ENCODE data around the gene WDR20.

DNA sequence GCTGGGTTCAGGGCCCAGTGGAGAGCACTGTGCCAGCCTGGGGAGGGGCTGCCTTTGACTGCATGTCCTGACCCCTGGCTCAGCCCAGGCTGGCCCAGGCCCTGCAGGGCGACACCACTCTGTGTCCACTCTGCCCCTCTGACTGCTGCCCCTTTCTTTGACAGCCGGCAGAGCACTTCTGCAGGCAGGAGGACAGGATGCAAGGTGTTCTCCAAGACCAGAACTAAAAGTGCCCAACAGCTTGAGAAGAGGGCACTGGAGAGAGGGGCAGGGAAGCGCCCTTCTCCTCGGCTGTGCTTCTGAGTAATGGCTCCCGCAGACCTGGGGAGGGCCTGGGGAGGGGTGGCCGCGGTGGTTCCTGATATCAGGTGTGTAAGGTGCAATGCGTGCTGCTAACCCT, 72.7 kb downstream of the WDR20 start:
- TF ChIP-seq, protein P1, sequence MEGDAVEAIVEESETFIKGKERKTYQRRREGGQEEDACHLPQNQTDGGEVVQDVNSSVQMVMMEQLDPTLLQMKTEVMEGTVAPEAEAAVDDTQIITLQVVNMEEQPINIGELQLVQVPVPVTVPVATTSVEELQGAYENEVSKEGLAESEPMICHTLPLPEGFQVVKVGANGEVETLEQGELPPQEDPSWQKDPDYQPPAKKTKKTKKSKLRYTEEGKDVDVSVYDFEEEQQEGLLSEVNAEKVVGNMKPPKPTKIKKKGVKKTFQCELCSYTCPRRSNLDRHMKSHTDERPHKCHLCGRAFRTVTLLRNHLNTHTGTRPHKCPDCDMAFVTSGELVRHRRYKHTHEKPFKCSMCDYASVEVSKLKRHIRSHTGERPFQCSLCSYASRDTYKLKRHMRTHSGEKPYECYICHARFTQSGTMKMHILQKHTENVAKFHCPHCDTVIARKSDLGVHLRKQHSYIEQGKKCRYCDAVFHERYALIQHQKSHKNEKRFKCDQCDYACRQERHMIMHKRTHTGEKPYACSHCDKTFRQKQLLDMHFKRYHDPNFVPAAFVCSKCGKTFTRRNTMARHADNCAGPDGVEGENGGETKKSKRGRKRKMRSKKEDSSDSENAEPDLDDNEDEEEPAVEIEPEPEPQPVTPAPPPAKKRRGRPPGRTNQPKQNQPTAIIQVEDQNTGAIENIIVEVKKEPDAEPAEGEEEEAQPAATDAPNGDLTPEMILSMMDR (IDR thresholded peaks at IDR 0.05), result no peak
- no peak for TF ChIP-seq ZFX (IDR thresholded peaks at IDR 0.05; ENCODE audit: borderline replicate concordance)
